ENCODE measurements around the gene RNF151.

RNF151 gene

DNA sequence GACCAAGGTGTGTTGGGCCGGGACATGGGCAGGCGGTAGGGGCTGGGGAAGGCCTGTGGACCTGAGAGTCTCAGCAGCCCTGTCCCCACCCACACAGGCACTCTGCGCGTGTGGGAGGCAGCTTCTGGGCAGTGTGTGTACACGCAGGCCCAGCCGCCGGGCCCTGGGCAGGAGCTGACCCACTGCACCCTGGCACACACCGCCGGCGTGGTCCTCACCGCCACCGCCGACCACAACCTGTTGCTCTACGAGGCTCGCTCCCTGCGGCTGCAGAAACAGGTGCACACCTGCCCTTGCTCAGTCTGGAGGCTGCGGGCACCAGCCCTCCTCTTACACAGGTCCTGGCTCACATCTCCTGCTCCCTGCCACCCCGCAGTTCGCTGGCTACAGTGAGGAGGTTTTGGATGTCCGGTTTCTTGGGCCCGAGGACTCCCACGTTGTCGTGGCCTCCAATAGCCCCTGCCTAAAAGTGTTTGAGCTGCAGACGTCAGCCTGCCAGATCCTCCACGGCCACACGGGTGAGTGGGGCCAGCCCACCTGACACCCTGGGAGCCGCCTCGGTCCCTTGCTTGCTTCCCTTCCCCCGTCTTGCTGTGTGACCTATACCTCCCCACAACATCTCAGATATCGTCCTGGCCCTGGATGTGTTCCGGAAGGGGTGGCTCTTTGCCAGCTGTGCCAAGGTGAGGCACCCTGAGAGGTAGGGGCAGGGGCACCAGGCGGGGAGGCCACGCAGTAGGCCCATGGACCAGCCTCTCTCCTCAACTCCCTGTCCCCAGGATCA lies 9.0 kb downstream of the RNF151 start:
- intact Hi-C loops (cut with DNase I): no loop called here
- DNase-seq: no peak

DNA sequence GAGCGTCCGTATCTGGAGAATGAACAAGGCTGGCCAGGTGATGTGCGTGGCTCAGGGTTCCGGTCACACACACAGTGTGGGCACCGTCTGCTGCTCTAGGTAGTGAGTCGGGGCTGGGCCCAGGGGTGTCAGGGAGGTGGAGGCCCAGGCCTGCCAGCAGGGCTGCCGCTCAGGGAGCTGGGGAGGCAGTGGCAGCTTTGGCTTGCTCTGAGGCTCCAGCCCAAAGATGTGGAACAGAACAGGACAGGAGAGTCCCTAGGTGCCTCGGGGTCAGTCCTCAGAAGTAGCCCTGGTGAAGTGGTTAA lies 9.5 kb downstream of the RNF151 start:
- intact Hi-C loops (cut with DNase I): no loop called here
- no peak for DNase-seq

DNA sequence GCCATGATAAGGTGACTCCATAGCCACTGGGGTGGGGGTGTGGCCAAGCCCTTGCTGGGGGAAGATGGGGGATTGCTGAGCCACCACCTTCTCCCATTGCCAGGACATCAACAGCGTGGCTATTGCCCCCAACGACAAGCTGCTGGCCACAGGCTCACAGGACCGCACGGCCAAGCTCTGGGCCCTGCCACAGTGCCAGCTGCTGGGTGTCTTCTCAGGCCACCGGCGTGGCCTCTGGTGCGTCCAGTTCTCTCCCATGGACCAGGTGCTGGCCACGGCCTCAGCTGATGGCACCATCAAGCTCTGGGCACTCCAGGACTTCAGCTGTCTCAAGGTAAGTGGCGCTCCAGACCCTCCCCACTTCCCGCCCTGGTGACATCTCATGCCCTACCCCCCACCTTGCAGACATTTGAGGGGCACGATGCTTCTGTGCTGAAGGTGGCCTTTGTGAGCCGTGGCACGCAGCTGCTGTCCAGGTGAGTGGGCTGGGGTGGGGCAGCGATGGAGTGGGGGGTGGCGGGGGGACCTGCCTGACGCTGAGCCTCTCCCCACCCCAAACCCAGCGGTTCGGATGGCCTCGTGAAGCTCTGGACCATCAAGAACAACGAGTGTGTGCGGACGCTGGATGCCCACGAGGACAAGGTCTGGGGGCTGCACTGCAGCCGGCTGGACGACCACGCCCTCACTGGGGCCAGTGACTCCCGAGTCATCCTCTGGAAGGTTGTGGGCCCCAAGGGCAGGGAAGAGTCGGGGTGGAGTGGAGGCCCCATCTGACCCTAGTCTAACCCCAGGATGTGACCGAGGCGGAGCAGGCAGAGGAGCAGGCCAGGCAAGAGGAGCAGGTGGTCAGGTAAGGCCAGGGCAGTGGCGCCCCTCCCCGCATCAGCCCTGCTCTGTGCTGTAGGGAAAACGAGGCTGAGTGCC lies 10.6 kb downstream of the RNF151 start:
- DNase-seq: no peak
- intact Hi-C loops (cut with DNase I): no loop called here

DNA sequence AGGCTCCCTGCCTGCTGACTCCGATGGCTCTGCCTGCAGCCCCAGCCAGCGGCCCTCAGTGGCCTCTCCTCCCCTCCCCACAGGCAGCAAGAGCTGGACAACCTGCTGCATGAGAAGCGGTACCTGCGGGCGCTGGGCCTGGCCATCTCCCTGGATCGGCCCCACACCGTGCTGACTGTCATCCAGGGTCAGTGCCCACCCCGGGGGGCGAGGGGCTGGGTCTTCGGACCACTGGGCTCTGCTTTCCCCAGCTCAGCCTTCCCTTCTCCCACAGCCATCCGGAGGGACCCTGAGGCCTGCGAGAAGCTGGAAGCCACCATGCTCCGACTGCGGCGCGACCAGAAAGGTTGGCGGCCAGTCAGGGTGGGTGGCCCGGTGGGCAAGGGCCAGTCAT lies 11.2 kb downstream of the RNF151 start:
- no peak for DNase-seq
- intact Hi-C loops (cut with DNase I): no loop called here

DNA sequence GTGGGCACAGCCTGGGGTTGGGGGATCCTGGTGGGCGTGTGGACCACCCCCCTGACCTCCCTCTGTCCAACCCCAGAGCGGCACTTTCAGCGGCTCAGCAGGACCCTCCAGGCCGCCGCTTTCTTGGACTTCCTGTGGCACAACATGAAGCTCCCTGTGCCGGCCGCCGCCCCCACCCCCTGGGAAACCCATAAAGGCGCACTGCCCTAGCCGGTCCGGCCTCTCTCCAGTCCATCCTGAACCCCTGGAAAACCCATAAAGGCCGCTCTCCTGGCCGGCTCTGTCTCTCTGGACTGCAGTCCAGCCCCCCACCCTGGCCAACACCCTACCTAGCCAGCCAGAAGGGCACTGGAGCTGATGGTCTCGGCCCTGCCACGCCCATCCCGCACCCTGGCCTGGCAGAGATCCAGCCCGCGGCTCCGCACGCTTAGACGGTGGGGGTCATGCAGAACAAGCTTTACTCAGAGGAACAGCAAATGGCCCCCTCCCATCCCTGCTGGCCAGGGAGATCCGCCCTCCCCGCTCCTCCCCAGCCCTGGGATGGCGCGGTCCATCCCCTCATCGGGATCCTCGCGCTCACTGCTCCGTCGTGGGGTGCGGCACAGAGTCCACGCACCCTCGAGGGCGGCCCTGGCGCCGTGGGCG lies 11.9 kb downstream of the RNF151 start:
- intact Hi-C loops (cut with DNase I): no loop called here
- no peak for DNase-seq

DNA sequence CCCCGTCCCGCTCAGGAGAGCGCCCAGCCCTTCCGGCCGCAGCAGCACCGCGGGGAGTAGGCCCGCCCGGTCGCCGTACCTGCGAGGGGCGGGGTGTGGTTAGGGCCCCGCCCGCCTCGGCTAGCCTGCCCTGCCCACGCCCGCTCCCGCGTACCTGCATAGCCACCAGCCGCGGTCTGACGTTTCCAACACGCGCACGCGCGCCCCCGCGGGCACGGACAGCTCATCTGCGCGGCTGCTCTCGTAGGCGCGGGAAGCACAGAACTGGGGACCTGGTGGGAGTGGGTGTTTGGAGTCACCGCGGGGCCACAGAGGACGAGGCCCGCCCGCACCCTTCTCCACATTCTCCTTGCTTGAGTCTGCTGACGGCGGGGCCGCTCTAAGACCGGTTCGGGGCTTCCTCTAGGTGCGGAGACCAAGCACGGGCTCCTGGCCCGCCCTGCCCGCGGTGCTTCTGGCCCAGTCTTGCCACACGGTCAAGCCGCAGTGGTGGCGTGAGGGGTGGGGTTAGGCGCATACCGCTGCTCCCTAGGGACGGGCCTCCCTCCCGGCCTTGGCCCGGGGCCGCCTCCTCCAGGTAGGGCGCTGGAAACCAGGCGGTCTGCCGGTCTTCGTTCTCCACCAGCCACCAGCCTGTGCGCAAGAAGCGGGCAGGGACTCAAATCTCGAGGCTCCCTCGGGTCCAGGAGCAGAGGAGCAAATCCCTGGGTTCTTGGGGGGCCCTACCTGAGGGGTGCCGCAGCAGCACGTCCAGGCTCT lies 12.8 kb downstream of the RNF151 start:
- DNase-seq: no peak
- intact Hi-C loops (cut with DNase I): no loop called here

DNA sequence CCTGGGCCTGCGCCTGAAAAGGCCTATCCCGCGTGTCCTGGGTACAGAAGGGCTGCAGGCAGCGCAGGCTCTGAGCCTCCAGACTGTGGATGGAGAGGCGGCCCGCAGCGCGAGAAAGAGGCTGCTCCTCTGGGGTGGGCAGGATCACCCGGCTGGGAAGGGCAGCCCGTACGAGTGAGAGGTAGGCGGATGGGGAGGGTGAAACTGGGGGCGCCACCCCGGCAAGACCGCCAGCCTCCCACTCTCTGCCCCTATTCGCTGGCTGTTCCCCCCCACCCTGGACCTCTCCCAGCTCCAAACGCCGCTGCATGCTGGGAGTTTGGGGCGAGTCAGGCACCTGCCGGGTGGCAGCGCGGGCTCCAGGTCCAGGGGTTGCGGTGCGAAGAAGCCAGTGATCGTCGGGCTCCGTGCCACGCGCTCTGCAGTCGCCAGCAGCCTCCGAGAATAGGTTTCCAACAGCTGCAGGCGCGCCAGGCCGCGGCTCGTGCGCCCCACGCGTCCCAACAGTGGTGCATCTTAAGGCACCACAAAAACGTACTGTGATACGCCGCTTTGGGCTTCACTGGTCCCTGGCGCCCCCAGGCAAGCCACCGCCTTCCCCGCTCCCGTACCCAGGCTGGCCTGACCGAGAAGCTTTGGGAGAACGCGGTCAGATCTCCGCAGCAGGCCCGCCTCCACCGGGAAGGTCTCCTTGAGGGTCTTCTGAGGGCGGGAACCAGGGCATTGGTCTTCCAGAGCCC lies 13.5 kb downstream of the RNF151 start:
- intact Hi-C loops (cut with DNase I): no loop called here
- DNase-seq: no peak

DNA sequence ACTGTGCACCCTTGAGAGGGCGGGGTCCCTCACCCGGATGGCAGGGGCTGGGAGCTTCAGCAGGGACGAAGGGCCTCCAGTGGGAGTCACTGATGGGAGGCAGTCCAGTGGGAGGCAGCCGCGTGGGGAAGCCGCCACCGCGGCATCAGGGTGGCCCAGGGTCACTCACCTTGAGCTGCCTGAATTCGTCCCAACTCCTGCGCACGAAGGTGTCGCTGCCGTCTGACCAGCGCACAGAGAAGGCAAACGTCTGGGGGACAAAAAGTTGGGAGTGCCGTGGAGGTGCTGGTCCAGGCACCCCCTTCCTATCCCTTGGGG lies 14.1 kb downstream of the RNF151 start:
- intact Hi-C loops (cut with DNase I): no loop called here
- no peak for DNase-seq

DNA sequence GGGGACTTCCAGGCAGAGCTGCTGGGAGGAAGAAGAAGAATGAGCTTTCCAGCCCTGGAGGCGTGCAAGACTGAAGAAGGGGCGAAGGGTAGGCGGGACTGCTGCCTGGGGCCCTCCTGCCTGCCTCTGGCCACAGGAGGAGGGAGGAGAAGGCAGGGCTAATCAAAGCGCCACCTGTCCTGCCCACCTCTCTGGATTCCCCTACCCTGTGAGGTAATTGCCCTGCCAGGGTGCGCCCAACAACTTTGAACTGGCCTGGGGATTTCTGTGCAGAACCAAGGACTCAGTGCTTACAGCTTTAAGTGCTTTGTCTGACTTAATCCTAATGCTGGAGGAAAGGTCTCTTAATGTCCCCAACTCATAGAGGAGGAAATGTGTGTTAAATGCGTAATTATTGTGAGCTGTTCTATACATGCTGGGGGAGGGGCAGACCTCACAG lies 14.8 kb downstream of the RNF151 start, which contains the start of gene NOXO1:
NOXO1 (minus strand) TSS at position 72 of the 439 bp plus-strand sequence. CDS start 290 bp downstream, outside the sequence.
- DNase-seq: no peak
- intact Hi-C loops (cut with DNase I): no loop called here

DNA sequence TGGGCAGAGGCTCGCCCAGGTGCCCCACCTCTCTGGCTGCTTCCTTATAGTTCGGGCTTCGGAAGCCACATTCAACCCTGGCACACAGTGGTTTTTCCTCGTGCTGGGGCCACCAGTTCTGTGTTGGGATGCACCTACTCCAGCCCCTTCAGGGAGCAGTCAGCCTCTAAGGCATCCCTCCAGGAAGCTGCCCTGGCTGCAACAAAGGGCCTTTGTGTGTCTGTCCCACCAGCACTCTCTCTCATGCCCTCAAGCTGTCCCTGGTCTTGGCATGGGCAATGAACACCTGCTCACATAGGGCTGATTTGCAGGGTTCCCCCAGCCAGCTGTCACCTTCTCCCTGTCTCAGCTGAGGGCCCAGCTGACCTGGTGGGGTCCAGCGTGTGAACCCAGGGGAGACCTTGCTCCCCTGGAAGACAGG lies 15.4 kb downstream of the RNF151 start:
- peak in 2 of 10 donors; percentile 30 to 52 for DNase-seq
- intact Hi-C loops (cut with DNase I): no loop called here

DNA sequence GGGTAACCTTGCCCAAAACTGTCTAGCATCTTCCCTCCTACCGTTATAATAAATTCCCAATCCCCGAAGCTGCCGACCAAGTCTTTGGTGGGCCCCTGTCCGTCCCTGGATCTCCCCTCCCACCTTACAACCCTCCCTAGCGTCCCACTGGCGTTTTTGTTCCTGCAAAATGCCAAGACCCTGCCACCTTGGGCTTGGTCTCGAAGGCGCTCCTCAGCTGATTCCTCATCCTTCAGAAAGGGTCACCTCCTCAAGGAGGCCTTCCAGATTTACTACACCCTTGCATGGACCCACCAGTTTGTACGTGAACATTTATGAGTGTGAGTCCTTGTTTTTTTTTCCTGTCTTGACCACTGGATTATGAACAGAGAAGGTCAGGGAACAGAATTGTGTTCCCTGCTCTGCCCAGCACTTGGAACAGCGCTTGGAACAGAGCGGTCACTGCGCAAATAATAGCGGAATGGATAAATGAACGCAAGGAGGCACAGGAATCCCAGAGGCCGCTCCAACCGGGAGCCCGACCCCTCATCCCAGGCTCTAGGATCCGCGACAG lies 16.4 kb downstream of the RNF151 start:
- intact Hi-C loops (cut with DNase I): no loop called here
- DNase-seq: no peak

DNA sequence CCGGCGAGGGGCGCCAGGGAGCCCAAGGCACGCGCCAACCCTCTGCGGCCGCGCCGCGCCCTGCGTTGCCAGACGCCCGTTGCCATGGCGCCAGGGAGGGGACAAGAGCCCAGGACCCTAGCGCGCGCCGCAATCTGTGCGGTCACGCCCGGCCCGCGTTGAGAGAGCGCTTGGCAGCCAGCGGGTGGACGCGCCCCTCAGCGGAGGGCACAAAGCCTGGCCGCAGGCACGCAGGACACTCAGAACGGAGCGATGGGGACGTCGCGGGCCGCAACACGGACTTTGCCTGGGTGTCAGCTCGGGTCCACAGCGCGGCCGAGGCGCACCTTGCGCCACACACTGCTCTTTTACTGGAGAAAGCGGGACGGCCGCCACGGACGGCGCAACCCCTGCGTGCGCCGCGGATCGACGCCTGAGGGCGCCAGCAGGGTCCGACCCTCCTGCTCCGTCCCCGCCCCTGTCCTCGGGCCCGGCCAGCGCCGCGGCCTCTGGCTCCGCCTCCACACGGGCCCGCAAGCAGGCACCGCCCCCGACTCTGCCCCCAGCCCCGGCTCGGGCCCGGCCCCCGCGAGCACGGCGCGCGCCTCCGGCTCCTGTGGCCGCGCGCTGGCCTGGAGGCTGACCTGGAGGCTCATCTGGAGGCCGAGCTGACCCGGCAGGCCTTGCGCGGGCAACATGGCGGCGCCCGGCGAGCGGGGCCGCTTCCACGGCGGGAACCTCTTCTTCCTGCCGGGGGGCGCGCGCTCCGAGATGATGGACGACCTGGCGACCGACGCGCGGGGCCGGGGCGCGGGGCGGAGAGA lies 17.1 kb downstream of the RNF151 start, which contains the start of gene GFER:
GFER (plus strand) TSS at position 650 of the 803 bp plus-strand sequence; CDS start at position 676, 26 bp downstream.
- DNase-seq: peak; percentile 74 to 98 (median 84)
- intact Hi-C loops (cut with DNase I): no loop called here

DNA sequence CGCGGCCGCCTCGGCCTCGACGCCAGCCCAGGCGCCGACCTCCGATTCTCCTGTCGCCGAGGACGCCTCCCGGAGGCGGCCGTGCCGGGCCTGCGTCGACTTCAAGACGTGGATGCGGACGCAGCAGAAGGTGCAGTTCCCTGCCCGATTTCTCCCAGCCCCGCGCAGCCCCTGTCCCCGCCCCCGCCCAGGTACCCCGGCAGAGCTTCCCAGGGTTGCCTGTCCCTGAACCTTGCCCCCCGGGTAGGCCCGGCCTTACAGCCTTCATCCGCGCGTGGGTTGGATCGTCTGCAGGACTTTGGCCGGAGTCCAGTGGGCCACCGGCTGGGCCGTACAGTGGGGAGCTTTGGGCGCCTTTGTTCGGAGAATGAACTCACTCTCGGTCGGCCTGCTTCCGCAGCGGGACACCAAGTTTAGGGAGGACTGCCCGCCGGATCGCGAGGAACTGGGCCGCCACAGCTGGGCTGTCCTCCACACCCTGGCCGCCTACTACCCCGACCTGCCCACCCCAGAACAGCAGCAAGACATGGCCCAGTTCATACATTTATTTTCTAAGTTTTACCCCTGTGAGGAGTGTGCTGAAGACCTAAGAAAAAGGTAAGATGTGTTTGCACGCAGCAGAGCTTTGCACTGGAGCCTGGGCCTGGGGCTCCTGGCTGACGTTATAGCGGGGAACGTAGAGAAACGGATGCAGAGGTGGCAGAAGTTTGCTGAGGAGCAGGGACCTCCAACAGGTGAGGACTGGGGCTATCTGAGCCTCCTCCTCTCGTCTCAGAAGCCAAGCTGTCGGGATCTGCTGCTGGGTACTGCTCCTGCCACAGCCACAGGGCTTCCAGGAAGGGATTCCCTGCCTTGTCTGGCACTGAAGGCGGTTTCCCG lies 17.9 kb downstream of the RNF151 start:
- intact Hi-C loops (cut with DNase I): no loop called here
- no peak for DNase-seq

DNA sequence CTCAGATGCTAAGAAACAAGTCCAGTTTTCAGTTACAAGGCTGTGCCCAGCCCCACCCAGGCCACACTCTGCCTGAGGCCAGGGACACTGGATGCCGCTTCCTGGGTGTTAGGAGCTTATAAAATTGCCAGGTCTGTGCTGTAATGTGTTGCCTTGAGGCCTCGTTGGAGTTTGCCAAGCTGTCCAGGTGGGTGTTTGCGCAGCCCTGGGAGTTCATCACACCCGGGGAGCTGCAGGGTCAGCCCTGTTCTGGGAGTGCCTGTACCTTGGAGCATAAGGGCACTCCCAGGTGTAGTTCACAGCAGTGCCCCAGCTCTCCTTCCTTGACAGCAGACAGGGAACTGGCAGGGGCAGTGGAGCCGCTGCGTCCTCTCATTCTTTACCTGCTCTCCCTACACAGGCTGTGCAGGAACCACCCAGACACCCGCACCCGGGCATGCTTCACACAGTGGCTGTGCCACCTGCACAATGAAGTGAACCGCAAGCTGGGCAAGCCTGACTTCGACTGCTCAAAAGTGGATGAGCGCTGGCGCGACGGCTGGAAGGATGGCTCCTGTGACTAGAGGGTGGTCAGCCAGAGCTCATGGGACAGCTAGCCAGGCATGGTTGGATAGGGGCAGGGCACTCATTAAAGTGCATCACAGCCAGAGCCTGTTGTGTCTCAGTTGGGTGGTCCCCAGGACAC lies 19.0 kb downstream of the RNF151 start:
- intact Hi-C loops (cut with DNase I): no loop called here
- no peak for DNase-seq

DNA sequence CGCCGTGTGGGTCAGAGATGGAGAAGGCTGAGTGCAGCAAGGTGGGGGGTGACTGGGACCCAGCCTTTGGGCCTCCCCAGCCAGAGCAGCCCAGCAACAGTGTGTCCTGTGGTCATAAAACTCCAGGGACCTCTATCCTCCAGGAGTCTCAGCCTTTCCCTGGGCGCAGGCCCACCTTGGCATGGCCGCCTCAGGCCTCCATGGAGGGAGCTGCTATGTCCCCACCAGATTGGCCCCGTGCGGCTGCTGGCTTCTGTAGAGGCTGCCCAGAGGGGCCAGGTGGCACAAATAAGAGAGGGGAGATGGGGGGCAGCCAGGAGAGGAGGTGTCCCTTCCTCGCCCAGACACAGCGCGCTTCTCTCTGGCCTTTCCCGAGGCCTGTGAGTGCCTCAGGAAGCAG lies 20.5 kb downstream of the RNF151 start:
- DNase-seq: no peak
- intact Hi-C loops (cut with DNase I): no loop called here

DNA sequence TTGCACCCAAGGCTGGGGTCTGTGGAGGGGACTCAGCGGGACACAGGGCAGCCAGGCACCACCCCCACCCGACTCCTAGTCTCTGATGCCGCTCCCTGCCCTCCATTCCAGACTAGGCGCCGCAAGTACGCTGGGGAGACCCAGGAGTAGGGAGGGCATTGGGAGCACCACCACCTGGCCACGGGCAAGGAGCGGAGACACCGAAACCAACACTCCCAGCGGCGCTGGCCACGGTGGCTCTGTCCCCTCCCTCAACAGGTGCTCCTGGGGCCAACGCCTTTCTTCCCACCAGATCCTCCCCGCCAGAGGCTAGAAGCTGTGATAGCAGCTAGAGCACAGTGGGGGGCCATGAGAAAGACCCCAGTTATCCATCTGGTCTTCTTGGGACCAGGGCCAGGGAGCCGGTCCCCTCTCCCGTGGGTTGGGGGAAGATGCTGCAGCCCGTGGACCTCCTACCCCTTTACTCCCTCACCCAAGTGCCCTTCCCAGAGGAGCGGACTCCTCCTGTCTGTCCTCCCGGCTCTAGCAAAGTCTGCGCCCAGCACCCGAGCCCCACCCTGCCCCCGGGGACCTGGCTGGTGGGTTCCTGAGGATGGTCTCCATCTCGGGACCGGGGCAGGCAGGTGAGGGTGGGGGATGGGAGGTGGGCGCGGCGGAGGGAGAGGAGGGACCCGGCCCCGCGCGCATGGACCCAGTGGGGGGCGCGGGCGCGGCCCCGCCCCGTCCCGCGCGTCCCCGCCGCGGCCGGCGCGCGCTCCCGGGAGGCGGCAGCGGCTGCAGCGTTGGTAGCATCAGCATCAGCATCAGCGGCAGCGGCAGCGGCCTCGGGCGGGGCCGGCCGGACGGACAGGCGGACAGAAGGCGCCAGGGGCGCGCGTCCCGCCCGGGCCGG lies 22.8 kb downstream of the RNF151 start, which contains the start of gene SYNGR3:
SYNGR3 (plus strand) TSS at position 762 of the 892 bp plus-strand sequence. CDS start 133 bp downstream, outside the sequence.
- intact Hi-C loops (cut with DNase I): no loop called here
- peak in 1 of 10 donors; percentile 88 for DNase-seq
